NCI-H2107 (cell line): ENCODE results near the gene LINGO3.

Source experiments
- DNase-seq: peaks from one replicate; lab custom pipeline; 2025; lab: John Stamatoyannopoulos, UW

Gene LINGO3

DNA sequence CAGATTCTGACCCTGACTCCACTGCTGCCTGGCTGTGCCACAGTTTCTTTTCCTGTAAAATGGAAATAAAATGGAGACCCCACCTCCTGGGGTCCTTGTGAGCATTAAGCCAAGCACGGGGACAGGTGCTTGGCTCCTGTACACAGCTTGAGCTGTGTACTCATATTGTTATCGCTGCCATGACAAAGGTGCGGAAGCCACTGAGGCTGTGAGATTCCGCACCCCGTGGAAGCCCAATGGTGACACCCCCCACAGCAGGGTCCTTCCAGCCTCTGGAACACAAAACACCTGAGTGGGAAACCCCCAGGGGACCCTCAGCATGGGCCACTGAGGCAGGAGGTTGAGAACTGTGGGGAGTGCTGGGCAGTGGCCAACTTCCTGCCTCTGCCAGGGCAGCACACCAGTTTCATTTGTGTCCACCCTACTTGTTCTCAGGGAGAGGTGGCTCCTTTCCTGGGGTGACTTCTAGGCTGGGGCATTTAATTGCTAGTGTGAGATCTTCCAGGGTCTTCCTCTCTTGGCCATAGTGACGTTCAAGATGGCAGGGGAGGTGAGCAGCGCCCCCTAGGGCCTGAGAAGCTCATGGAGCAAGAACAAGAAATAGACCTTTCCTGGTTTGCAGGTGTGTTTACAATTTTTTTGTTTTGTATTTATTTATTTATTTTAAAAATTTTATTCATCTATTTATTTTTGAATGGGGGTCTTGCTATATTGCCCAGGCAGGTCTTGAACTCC is 46.3 kb downstream of the LINGO3 start:
- DNase-seq: no peak

DNA sequence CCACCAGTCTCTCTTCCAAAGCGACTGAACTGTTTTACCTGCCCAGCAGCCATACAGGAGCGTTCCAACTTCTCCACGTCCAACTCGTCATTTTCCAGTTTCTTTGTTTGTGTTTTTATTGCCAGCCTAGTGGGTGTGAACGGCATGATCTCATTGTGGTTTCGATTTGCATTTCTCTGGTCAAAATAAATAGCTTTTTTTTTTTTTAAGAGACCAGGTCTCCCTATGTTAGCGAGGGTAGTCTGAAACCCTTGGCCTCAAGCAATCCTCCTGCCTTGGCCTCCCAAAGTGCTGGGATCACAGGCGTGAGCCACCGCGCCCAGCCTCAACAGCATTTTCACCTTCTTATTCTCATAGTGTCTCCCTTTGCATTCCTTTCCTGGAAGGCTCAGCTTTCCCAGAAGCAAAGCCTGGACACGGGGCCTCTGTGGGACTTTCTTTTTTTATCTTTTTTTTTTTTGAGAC is 47.6 kb downstream of the LINGO3 start:
- DNase-seq: no peak

DNA sequence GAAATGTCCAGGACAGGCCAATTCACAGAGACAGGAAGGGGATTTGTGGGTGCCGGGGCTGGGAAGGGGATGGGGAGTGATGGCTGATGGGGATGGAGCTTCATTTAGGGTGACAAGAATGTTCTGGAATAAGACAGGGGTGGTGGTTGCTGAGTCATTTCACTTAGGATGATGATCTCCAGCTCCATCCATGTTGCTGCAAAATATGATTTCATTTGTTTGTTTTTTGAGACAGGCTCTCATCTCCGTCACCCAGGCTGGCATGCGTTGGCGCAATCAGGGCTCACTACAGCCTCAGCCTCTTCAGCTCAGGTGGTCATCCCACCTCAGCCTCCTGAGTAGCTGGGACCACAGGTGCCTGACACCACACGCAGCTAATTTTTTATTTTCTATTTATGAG is 48.6 kb downstream of the LINGO3 start:
- no peak for DNase-seq
